Esophagus squamous epithelium (tissue), 5 donors: ENCODE measurements around the gene ZC3H12A. TPM values are rescaled to one million over a fixed set of nuclear protein-coding genes. Genes with fewer than 3 reads are reported as not detected.

Source experiments
- DNase-seq: peaks from one replicate; lab custom pipeline; 2025; lab: John Stamatoyannopoulos, UW
- H3K27ac ChIP-seq, 4 donors: fragments of 200-600 bp; sonication (generic); one replicate each; pipeline ENCODE4 v1.5.1; 2016 to 2019; ENCODE audit warnings: mild to moderate bottlenecking in 1 of 4
- H3K27me3 ChIP-seq, 4 donors: fragments of 200-600 bp; sonication (generic); 1 replicate in 3 of 4; 2 replicates in 1 of 4; pipeline versions ENCODE4 v1.5.1 to v1.6.0; 2017 to 2021; ENCODE audit warnings: antibody characterized with exemption in 1 of 4
- H3K36me3 ChIP-seq, 3 donors: fragments of 200-600 bp; sonication (generic); one replicate each; pipeline ENCODE4 v1.5.1; 2016 to 2019
- H3K4me1 ChIP-seq, 3 donors: fragments of 200-600 bp; sonication (generic); one replicate each; pipeline ENCODE4 v1.5.1; 2017 to 2019
- H3K4me3 ChIP-seq, 4 donors: fragments of 200-600 bp; sonication (generic); 1 replicate in 3 of 4; 2 replicates in 1 of 4; pipeline ENCODE4 v1.5.1; 2016 to 2019; ENCODE audit warnings: mild to moderate bottlenecking in 2 of 4, moderate library complexity in 1 of 4
- H3K9me3 ChIP-seq, 3 donors: fragments of 200-600 bp; sonication (generic); one replicate each; pipeline ENCODE4 v1.5.1; 2016 to 2019
- CTCF ChIP-seq, 6 experiments: fragments of 450-650 bp in 4 of 6; fragments of 200-600 bp in 2 of 6; sonication (generic) in 2 of 6; IDR thresholded peaks; one replicate each; pipeline ENCODE4 v1.5.1; 2016 to 2019; ENCODE audit warnings: antibody characterized with exemption in 6 of 6, mild to moderate bottlenecking in 4 of 6, moderate library complexity in 4 of 6
- POLR2A ChIP-seq, 4 donors: fragments of 450-650 bp; IDR thresholded peaks; one replicate each; pipeline ENCODE4 v1.6.1; 2017; ENCODE audit warnings: antibody characterized with exemption in 4 of 4, mild to moderate bottlenecking in 4 of 4, moderate library complexity in 3 of 4
- WGBS, 2 donors: methylation state at CpG; one replicate each; pipeline ENCODE4 v1.1.5; 2018; 5-methylcytosine and 5-hydroxymethylcytosine counted together
- intact Hi-C: fragments of 100-400 bp; cut with DNase I; formaldehyde crosslinking; loops from one replicate; pipeline ENCODE4 v1.15.0; 2022
- total RNA-seq, 4 donors: library from RNA; depleted of rRNA; stranded (reverse); fragments of >200 nt; gene quantifications; one replicate each; pipeline ENCODE4 v1.1.0, GENCODE V29; 2016
- donor health status: DM: yes; HTN: yes; CAD: no.

Gene ZC3H12A
- total RNA-seq, 4 donors from 2014 or later = 11.6 to 132 (median 49.0) TPM

- intact Hi-C loops = loop anchor here (10.0 kb wide), 1 partner anchor 228 kb away; no protein-coding TSS in a partner anchor
- no peak for TF ChIP-seq CTCF (IDR thresholded peaks at IDR 0.05)
- TF ChIP-seq POLR2A (IDR thresholded peaks at IDR 0.05) = no peak
- no peak for DNase-seq
- Histone ChIP-seq H3K9me3 (no peaks in the 10 kb centered on the region), H3K27me3 (peaks cover 0 to 2% (median 0%) of the 10 kb centered on the region in 4 donors), H3K27ac (no peak overlapping the region), H3K4me3 (no peak overlapping the region), H3K4me1 (peaks cover 0 to 10% (median 8%) of the 10 kb centered on the region in 3 donors), H3K36me3 (peaks cover 0 to 7% (median 0%) of the 10 kb centered on the region in 3 donors)
Measured at GRCh38 chr1:37456614-37457013, 17.8 kb upstream of the ZC3H12A start.

- Histone ChIP-seq H3K27me3 (no peaks in the 10 kb centered on the region), H3K9me3 (no peaks in the 10 kb centered on the region), H3K4me3 (no peak overlapping the region), H3K36me3 (peaks cover 0 to 7% (median 0%) of the 10 kb centered on the region in 3 donors), H3K4me1 (peaks cover 0 to 10% (median 8%) of the 10 kb centered on the region in 3 donors), H3K27ac (no peak overlapping the region)
- no peak for DNase-seq
- TF ChIP-seq CTCF (IDR thresholded peaks at IDR 0.05) (no peak), POLR2A (IDR thresholded peaks at IDR 0.05) (no peak)
- intact Hi-C loops = loop anchor here (10.0 kb wide), 1 partner anchor 226 kb away; no protein-coding TSS in a partner anchor
- WGBS, 2 donors = 72 to 81% methylated on average over 3 of the region's 3 CpGs
Measured at GRCh38 chr1:37458551-37458950, 15.8 kb upstream of the ZC3H12A start.

- 89 to 90% methylated on average over 9 of the region's 9 CpGs for WGBS, 2 donors
- Histone ChIP-seq H3K9me3 (no peaks in the 10 kb centered on the region), H3K4me1 (peaks cover 0 to 18% (median 12%) of the 10 kb centered on the region in 3 donors), H3K4me3 (no peak overlapping the region), H3K27ac (no peak overlapping the region), H3K27me3 (no peaks in the 10 kb centered on the region), H3K36me3 (peaks cover 0 to 7% (median 0%) of the 10 kb centered on the region in 3 donors)
- TF ChIP-seq POLR2A (IDR thresholded peaks at IDR 0.05) (no peak), CTCF (IDR thresholded peaks at IDR 0.05) (no peak)
- intact Hi-C loops = no loop called here
- DNase-seq = no peak
Measured at GRCh38 chr1:37461698-37462436, 12.5 kb upstream of the ZC3H12A start.

GRCh38 chr1:37464443-37464842, 9.9 kb upstream of the ZC3H12A start:
- TF ChIP-seq CTCF (IDR thresholded peaks at IDR 0.05) (no peak), POLR2A (IDR thresholded peaks at IDR 0.05) (no peak)
- H3K4me3 ChIP-seq = no peak overlapping the region
- H3K4me1 ChIP-seq = peaks cover 0 to 18% (median 12%) of the 10 kb centered on the region in 3 donors
- no peaks in the 10 kb centered on the region for H3K9me3 ChIP-seq
- H3K27ac ChIP-seq = no peak overlapping the region
- WGBS, 2 donors = 53 to 96% methylated on average over 2 of the region's 2 CpGs
- H3K27me3 ChIP-seq = no peaks in the 10 kb centered on the region
- no peak for DNase-seq
- peaks cover 0 to 7% (median 0%) of the 10 kb centered on the region in 3 donors for H3K36me3 ChIP-seq
- intact Hi-C loops = no loop called here
